Osteocyte (in vitro differentiated cells): Measurements from ENCODE around the gene UQCRHL. TPM values are rescaled to one million over a fixed set of nuclear protein-coding genes. Genes with fewer than 3 reads are reported as not detected.

Experiments
- DNase-seq: peaks from one replicate; pipeline ENCODE4 v3.0.0; 2021; ENCODE audit warnings: mixed read lengths; ENCODE audit not compliant: unreplicated experiment; ENCODE audit errors: extremely low spot score
- H3K27ac Mint-ChIP-seq: one replicate; pipeline ENCODE4 v1.8.0; 2021; ENCODE audit warnings: mild to moderate bottlenecking, mixed read lengths; ENCODE audit not compliant: unreplicated experiment
- H3K27me3 Mint-ChIP-seq: one replicate; pipeline ENCODE4 v1.8.0; 2021; ENCODE audit warnings: mixed read lengths; ENCODE audit not compliant: unreplicated experiment
- H3K36me3 Mint-ChIP-seq: one replicate; pipeline ENCODE4 v1.8.0; 2021; ENCODE audit warnings: mixed read lengths; ENCODE audit not compliant: unreplicated experiment
- H3K4me1 Mint-ChIP-seq: one replicate; pipeline ENCODE4 v1.8.0; 2021; ENCODE audit warnings: mixed read lengths; ENCODE audit not compliant: unreplicated experiment
- H3K4me3 Mint-ChIP-seq: one replicate; pipeline ENCODE4 v1.8.0; 2021; ENCODE audit warnings: mild to moderate bottlenecking, moderate library complexity, mixed read lengths; ENCODE audit not compliant: unreplicated experiment
- H3K9me3 Mint-ChIP-seq: one replicate; pipeline ENCODE4 v1.8.0; 2021; ENCODE audit warnings: mixed read lengths; ENCODE audit not compliant: unreplicated experiment
- total RNA-seq: library from RNA; stranded (reverse); gene quantifications from 2 replicates; pipeline ENCODE4 v1.2.1, GENCODE V29; 2021
- TF ChIP-seq, protein P1 (sequence below): fragments of 200-600 bp; sonication (generic); IDR thresholded peaks from 2 replicates; pipeline ENCODE4 v1.5.0; 2021; ENCODE audit warnings: antibody characterized with exemption, mild to moderate bottlenecking, moderate library complexity

Gene UQCRHL
- total RNA-seq, 1 donor from 2014 or later: 1.6 TPM

DNA sequence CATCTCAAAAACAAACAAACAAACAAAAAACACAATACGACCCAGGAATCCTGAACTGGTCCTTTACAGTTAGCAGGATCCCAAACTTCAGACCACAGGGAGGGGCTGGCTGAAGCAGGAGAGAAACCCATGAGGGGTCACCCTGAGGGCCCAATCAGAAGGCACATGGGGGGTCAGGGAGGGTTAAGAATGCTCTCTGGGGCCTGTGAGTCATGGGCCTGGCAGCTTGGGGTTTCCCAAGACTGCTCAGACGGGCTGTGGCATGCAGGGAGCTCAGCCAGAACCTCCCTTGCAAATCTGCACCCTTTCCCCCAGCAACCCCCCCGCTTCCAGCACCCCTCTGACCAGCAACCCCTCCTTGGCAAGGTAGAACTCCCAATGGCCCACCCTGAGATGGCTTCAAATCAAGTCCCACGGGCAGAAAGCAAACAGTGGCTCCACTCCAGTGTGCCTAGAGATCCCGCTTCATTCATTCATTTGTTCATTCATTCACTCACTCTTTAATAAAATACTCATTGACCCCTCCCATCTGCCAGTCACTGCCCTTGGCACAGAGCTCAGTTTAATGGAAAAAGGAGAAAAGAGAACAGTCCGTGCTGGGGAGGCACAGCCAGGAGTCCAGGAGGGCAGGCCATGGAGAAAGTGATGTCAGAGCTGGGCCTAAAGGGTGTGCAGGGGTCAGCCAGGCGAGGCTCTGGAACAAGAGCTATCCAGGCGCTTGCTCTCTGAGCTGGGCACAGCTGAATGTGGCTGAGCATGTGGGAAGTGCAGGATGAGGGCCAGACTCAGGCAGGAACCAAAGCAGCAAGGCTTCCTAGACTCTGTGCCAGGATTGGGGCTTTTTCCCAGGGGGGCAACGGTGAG, 8.2 kb downstream of the UQCRHL start:
- Mint-ChIP-seq H3K9me3 (no peaks in the 10 kb centered on the region), H3K4me1 (peaks cover 67% of the 10 kb centered on the region), H3K4me3 (no peak overlapping the region), H3K27ac (peak overlapping the region; percentile 97), H3K27me3 (no peaks in the 10 kb centered on the region), H3K36me3 (no peaks in the 10 kb centered on the region)
- DNase-seq: peak; percentile 92
- TF ChIP-seq, protein P1, sequence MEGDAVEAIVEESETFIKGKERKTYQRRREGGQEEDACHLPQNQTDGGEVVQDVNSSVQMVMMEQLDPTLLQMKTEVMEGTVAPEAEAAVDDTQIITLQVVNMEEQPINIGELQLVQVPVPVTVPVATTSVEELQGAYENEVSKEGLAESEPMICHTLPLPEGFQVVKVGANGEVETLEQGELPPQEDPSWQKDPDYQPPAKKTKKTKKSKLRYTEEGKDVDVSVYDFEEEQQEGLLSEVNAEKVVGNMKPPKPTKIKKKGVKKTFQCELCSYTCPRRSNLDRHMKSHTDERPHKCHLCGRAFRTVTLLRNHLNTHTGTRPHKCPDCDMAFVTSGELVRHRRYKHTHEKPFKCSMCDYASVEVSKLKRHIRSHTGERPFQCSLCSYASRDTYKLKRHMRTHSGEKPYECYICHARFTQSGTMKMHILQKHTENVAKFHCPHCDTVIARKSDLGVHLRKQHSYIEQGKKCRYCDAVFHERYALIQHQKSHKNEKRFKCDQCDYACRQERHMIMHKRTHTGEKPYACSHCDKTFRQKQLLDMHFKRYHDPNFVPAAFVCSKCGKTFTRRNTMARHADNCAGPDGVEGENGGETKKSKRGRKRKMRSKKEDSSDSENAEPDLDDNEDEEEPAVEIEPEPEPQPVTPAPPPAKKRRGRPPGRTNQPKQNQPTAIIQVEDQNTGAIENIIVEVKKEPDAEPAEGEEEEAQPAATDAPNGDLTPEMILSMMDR: no peak

DNA sequence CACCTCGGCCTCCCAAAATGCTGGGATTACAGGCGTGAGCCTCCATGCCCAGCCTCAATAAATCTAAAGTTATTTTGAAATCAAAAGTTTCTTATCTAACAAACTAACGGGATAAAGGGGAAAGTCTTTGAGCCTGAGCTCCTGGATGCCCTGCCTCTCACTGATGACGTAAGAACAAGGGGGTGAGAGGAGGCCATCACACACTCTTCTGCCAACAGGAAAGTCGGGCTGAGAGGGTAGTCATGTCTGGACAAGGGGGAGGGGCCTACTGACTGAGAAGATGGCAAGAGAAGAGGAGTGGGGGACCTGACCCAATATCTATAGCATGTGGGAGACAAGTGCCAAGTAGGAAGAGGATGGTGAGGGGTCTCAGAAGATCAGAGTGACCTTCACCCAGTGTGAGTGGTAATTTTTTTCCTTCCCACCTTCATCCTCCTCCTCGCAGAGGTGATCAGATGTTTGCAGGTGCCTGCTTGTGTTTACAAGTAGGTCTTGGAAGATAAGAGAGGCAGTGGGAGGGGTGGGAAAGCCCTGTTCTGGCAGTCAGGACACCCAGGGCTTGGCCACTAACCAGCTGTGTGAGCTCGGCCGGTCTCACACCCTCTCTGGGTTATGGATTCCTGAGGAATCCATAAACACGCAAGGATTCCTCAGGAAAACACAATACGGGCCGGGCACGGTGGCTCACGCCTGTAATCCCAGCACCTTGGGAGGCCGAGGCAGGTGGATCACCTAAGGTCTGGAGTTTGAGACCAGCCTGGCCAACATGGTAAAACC, 9.6 kb downstream of the UQCRHL start:
- no peaks in the 10 kb centered on the region for H3K36me3 Mint-ChIP-seq
- no peaks in the 10 kb centered on the region for H3K27me3 Mint-ChIP-seq
- TF ChIP-seq, protein P1: no peak
- peak overlapping the region; percentile 84 for H3K27ac Mint-ChIP-seq
- H3K4me1 Mint-ChIP-seq: peaks cover 67% of the 10 kb centered on the region
- DNase-seq: no peak
- H3K9me3 Mint-ChIP-seq: no peaks in the 10 kb centered on the region
- no peak overlapping the region for H3K4me3 Mint-ChIP-seq

- H3K36me3 Mint-ChIP-seq: no peaks in the 10 kb centered on the region
- peak overlapping the region; percentile 84 for H3K27ac Mint-ChIP-seq
- peaks cover 58% of the 10 kb centered on the region for H3K4me1 Mint-ChIP-seq
- H3K27me3 Mint-ChIP-seq: no peaks in the 10 kb centered on the region
- DNase-seq: no peak
- no peak overlapping the region for H3K4me3 Mint-ChIP-seq
- TF ChIP-seq, protein P1: no peak
- H3K9me3 Mint-ChIP-seq: no peaks in the 10 kb centered on the region
Measured at GRCh38 chr1:15796086-15796462, 11.4 kb downstream of the UQCRHL start.

- TF ChIP-seq, protein P1: no peak
- H3K4me1 Mint-ChIP-seq: peaks cover 18% of the 10 kb centered on the region
- H3K27ac Mint-ChIP-seq: peak overlapping the region; percentile 57
- no peaks in the 10 kb centered on the region for H3K9me3 Mint-ChIP-seq
- DNase-seq: no peak
- no peaks in the 10 kb centered on the region for H3K27me3 Mint-ChIP-seq
- no peak overlapping the region for H3K4me3 Mint-ChIP-seq
- peaks cover 15% of the 10 kb centered on the region for H3K36me3 Mint-ChIP-seq
Measured at GRCh38 chr1:15788624-15789301, 18.7 kb downstream of the UQCRHL start.
